ENCODE data around the gene FGFBP2.

The FGFBP2 gene

DNA sequence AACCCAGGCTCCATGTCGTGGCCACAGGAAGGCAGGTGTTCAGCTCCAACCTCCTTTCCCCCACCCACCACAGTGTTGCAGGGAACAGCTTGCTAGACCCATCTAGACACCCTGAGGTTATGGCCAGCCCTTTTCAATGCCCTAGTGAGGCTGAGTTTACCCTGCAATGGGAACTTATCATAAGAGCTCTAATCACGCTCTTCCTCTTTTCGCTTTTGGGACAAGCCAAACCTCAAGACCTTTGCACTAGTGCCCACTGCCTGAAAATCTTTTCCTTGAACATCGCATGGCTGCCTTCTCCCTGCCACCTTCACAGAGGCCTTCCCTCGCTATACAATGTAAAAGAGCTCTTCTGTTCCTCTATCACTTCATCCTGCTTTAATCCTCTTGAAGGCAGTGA lies 2.4 kb upstream of the FGFBP2 start:
- no peak for DNase-seq

DNA sequence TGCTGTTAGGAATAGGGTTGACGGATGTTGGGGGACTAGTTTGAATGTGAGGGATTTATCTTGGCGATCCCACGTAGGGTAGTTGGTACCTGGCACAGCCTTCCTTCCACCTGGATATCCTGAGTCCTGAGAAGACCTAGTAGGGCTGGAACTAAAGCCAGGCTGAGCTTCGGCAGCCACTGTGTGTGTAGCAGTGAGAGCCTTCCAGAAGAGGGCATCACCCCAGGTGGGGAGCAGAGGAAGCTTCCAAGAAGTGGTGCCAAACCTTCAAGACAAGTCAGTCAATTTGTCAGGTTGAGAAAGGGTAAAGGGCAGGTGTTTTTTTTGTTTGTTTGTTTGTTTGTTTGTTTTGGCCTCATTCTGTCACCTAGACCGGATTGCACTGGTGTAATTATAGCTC lies 1.2 kb upstream of the FGFBP2 start:
- DNase-seq = no peak

DNA sequence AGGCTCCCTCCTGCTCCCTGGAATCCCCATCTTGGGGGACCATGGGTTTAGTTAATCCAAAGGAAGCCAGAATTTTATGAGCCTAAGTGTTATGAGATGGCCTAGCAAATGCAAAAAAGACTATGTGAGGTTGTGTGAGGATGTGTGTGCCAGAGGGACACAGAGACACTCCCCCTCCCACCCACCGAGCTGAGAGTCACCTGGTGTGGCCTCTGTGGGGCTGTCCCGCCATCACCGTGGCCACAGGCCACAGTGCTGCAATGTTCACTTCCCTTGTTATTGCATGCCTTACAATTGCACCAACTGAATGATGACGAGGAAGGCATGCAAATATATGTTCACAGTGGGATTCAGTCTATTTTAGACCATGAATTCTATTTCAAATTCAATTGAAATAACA lies 601 bp upstream of the FGFBP2 start:
- no peak for DNase-seq

DNA sequence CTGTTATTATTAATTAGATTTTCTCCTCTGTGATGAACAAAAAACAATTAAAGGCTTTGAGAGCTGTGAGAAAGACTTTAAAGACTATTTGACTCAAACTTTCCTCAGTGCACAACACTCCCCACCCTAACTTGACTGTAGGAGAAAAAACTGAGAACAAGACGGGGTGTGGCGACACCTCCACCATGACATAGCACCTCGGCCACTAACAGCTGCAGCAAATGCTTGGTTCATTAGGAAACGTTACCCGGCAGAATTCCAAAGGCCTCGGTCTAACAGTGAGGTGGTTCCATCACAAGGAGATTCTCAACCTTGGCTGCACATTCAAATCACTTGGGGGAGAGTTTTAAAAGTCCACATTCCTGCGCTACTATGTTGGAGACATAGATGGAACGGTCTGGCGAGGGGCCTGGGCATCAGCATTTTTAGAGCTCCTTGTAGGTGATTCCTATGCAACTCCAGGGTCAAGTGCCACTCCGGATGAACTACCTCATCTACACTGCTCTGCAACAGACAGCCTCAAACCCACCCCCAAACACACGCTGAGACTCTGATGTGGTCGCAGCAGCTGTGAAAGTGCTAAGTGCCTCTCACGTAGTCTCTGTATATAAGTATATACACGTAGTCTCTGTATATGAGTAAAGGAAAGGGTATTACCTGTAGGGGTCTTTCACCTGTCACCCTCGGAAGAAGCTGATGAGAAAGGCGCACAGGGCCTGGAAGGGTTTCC lies 1.0 kb downstream of the FGFBP2 start:
- no peak for DNase-seq

DNA sequence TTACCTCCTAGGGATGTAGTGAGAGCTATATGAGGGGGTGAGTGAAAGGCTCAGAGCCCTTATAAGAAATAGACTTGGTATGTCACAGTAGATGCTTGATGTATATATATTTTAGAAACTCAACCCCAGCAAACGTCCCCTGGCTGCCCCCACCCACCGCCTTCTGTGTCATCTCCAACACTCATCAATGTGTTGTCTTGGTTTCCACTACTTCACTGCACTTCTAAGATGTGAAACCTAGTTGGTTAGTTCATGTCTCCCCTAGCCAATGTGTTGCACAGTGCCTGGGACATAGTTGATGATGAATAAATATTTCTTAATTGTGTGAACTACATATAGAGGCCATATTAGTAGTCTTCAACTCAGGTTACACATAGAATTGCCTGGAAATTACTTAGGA lies 4.4 kb downstream of the FGFBP2 start:
- no peak for DNase-seq

DNA sequence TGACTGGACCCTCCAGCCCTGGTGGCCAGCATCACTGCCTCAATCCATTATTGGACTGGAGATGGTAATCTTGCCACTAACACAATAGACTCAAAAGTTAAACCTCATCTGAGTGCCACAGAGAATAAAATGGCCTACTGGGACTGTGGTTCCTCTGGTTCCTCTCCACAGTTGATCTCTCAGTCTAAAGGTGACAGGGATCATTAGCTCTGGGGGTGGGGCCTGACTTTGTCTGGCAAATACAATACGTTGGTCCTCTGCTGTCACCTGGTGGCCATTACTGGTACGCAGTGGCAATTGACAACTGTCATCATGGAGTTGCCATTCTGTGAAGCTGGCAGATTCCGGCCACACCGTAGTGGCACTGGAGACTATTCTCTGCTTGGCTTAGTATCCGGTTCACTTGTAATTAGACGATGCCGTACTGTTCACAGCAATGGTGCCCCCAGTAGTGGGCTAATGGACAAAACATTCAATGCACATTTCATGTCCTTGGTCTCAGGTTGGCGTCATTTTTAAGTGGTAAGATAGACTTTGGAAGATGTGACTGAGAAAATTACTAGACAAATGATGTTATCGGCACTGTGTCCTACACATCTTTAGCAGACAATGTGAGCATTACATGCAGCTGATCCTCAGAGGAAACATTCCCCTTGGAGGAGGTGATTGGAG lies 6.7 kb downstream of the FGFBP2 start:
- DNase-seq = peak; percentile 65

DNA sequence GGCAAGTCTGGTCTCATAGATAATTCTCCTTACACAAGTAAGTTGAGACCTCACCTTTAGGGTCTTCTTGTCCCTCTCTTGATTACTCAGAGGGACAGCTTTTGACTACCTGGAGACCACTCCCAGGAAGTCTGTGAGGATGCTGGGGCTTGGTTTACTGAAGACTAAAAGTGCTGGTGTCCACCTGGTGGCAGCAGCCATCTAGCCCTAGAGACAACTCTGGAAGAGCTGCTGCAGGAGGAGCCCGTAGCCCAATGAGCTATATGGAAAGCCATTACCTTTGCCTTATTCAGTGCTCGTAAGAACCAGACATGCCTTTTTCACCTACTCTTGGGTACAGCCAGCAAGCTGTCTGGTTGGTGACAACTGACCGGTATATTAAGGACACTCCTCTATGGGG lies 7.3 kb downstream of the FGFBP2 start:
- no peak for DNase-seq

DNA sequence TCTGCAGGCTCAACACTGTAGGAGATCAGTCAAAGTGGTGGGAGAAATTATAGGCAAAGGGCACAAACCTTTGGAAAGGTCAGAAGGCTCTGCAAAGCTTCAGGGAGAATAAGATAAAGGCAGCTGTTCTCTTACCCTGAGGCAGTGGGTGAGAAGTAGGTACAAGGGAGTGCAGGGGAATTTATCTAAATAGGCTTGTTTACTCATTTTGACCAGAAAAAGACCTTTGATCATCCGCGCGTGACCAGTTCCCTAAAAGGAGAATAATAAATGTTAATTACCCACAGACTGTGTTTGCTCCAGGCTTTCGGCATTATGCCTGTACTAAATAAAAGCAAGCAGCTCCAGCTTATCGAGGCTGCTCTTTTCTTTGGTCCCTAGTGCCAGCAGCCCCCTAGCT lies 9.3 kb downstream of the FGFBP2 start:
- DNase-seq = no peak

DNA sequence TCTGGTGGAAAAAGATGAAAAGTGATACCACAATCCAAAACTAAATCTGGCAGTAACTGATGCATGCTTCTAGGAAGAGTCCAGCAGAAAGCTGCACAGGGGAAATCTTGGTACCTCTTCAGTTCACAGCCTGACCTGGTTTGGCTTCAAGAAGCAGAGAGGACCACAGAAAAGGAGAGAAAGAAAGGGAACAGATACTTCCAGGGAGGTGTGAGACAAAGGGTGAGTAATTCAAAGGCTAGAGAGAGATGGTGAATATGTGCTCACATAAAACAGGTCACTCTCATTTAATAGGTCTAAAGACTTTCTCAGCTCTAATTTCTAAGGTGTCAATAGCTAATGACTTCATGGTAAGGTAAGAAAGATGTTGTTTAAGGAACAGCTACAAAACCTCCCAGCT lies 11.2 kb downstream of the FGFBP2 start:
- DNase-seq = no peak

DNA sequence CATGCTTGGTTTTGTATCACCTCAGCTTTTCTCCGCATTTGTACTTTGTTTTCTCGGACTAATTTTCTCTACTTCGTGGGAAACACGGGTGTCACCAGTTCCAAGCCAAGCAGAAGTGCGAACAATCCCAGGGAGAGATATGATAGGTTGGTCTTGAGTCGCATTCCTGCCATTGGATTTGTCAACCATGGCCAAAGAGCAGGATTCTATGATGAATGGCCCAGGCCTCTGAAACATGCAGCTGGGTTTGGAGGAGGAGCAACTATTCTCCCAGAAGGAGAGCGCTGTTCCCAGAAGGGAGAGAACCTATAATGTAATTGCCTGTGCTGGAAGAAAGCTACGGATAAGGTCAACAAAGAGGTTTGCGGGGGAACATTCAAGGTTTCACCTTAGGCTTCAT lies 14.1 kb downstream of the FGFBP2 start:
- no peak for DNase-seq

DNA sequence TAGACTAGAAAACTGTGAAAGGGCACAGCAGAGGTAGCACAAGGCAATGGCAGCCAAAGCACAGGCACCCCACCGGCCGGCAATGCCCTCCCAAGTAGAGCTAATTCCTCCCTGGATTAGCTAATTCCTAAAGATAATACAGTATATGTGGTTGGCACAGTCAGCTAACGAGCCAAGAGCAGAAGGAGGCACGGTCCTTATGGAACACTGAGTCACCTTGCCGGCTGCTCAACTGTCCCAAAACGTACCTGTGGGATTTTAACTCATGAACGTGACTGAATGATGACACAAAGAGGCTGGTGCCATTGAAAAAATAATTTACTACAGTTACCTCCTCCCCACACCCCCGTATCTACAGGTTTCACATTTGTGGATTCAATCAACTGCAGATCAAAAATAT lies 15.3 kb downstream of the FGFBP2 start:
- DNase-seq = no peak

DNA sequence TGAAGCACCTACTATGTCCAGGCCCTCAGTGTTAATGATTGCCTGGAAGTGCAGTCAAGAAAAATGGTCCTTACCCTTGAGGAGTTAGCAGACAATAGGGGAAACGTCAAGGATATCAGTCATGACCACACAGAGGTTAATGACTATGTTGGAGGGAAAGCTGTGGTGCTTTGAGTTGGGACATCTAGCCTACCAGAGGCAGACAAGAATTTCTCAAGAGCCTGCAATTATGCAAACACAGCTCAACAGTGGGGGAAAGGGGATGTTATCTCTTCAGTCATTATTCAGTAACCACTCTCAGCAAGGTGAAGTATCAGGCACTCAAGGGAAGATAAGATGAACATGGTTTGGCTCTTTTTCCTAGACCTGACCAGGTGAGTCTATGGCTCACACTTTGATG lies 17.5 kb downstream of the FGFBP2 start:
- no peak for DNase-seq

DNA sequence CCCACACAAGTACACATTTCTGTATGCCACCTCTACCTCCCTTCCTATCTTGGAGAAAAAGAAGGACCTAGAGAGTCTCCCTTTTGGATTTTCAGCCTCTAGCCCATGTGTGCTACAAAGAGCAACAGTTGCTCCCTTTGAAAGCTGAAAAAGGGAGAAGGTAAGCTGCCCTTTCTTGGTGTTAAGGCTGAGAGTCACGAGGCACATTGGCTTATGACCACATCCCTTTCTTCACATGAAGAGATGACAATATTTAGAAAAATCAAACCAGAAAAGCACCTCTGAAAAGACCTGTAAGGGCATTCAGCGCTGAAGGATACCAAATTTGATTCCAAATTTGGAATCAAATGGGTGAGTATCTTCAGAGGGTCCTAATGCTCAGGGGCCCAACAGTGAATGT lies 18.1 kb downstream of the FGFBP2 start:
- DNase-seq = no peak

DNA sequence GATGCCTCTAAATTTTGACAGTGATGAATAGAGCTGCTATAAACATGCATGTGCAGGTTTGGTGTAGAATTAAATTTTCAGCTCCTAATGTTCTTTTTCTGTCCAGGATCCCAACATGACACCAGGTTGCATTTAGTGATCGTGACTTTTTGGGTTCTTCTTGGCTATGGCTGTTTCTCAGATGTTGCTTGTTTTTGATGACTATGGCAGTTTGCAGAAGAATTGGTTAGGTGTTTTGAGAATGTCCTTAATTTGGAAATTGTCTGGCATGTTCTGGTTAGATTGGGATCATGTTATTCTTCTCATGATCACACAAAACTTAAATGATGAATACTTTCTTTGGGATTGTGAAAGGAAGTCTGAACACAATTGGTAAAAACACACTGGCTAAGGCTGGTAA lies 20.7 kb downstream of the FGFBP2 start:
- DNase-seq = no peak

DNA sequence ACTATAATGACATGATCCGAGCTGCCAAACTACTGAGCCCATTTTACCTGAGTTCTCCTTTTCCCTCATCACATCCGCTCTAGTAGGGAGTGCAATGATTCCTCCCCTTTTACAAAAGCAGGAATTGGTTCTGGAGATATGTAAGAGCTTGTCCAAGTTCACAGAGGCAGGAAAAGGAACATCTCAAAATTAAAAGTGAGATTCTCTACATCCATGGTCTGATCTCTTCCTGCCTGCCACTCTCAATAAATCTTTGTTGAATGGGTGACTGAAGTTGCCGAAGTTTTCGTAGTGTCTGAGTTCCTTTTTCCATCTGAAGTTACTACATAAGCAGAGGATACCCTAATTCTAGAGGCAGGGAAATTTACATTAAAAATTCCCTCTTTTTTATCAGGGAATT lies 24.3 kb downstream of the FGFBP2 start, which contains the start of gene FGFBP1:
Gene FGFBP1 (minus strand): TSS at position 101 of the 400 bp plus-strand sequence. CDS start 2,108 bp downstream, outside the sequence.
- DNase-seq = no peak

DNA sequence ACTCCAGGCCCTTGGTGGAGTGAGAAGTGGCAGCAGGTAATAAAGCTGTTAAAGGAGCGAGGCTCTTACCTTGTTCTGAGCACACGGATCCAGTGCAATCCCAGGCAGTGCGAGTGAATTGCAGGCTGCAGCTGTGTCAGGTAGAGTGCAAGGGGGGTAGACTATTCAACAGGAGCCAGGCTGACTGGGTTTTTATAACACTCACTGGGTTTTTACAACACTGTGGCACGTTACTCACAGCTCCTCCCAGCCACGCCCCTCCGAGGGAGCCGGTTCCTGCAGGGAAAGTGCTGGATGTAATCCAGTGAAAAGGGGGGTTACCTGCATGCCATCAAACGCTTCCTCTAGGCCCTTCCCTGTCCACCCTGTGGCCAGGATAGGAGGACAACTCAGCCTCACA lies 24.8 kb downstream of the FGFBP2 start:
- DNase-seq = no peak

DNA sequence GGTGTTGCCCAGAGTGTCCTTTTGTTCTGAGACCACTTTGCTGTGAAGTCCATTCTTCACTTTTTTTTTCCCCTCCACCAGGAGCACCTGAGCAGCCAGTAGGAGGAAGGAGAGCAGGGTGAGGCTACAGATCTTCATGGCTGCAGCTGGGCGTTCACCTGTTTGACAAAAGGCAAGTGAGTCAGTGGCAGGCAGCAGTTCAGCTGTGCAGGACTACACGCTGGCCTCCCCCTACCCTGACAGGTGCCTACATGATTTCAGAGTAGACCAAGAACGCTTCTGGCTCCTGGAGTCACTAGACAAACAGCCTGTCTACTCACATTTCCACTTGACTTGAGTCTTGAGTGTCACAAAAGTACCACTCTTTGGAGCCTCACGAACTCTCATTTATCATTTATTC lies 26.5 kb downstream of the FGFBP2 start:
- DNase-seq = no peak

DNA sequence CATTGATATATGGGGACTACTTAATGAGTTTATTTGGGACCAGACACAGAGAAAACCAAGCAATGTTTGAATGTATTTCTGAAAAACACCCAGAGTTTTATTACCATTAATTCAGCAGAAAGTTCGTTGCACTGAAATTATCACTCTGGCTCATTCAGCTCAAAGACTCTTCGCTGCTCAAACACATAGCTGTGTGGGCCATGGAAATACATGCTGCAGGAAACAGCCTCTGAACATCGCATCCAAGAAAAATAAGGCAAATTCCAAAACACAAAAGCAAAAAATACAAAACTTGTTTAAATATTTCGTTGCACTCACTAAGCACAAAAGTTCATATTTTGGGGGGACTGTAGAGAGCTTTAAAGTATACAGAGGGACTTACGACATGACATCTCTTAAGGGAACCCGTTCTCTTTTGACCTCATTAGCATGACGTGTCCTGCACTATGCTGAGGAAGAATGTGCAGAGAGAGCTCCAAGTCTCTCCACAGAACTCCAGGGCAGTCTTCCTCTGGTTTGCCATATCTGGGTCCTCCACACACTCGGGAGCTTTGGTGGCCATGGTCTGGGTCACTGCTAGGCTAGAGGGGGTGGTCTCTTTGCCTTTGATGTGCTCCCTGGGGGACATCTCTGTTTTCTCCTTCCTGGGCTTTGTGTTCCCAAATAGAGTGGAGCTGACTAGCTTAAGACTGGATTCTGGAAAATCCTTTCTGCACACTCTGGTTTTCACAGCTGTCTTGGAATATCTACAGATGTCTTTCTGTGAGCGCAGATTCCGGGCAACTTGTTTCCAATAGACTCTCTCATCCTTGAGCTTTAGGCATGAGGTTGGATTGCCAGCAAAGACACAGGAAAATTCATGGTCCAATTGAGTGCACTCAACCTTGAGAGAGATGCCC lies 27.2 kb downstream of the FGFBP2 start:
- DNase-seq = no peak

DNA sequence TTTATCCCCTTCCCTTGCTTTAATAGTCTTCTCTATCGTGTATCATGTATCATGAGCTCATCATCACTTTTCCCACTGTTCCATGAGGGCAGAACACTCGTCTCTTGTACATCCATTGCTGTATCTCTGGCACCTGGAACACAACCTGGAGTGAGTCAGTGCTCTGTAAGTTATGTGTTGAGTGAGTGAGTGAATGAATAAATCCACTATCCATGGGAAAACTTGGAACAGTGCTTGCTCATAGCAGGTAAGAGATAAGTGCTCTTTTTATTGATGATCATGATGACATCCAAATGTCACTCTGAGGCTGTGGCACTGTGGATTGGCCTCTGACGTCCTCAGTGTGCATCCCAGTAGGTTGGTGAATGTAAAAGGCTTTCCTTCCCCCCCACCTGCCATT lies 28.7 kb downstream of the FGFBP2 start:
- no peak for DNase-seq

DNA sequence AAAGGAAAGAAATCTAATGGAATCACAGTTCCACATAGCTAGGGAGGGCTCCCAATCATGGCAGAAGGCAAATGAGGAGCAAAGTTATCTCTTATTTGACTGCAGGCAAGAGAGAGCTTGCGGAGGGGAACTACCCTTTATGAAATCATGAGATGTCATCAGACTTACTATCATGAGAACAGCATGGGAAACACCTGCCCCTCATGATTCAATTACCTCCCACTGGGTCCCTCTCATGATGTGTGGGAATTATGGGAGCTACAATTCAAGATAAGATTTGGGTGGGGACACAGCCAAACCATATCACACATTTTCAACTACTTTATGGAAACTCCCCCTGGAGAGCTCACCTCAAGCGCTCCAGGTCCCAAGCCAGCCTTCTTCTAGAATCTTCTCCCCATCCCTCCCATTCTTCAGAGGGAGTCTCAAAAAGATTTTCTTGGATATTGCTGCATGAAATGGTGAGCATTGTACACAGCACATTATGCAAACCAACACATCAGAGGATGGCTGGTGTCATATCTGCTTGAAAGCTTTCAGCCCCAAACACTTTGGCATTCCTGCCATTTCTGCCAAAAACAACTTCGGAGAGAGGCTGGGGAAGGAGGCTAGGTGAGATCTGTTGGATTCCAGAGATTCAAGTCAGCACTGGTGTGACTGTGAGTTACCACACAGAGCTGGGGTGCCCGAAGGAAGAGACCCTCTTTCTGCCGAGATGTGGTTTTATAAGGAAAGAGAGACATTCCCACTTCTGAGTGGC lies 31.3 kb downstream of the FGFBP2 start:
- no peak for DNase-seq

DNA sequence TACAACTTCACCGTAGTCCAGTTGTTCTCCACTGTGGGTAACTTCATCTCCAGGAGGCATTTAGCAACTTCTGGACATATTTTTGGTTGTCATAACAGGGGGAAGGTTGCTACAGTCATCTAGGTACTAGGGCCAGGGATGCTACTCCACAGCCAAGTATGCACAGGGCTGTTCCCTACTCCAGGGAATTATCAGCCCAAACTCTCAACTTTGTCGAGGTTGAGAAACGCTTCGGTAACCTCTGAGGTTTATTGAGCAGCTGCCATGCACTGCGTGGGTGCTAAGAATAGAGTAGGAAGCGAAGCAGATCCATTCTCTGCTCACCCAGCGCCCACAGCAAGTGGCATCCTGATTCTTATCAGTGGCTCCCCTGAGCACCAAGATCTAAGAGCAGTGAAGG lies 32.7 kb downstream of the FGFBP2 start:
- no peak for DNase-seq

DNA sequence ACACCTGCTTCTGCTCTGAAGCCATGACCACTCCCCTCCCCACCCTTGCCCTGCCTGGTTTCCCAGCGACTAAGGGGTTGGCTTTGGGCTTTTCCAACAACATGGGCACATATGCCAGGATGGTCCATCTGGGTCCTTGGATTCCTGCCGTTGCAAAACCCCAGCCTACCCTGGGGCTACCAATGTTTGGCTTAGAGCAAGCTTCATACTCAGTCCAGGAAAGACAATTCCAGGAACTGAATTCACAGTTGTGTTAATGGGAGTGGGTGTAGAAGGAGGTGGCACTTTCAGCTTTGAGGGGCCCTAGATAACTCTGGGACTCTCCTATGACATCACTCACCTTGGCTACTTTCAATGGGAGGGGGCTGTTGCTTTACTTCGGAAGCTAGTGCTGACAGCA lies 33.4 kb downstream of the FGFBP2 start:
- no peak for DNase-seq

DNA sequence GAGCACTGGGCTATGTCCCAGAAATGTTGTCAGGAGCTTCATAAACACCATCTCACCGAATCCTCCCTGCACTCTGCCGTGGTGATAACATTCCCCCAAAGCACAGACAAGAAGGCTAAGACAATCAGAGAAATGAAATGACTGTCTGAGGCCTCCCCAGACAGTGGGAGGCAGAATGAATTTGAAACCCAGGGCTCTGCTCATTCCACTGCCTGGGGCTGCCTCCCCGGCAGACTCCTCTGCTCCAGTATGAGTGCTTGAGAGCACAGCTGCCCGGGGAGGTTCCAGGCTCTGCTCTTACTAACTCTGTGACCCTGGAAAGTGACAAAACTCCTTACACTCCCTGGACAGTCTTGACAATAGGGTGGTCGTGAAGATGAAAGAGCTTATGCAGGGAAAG lies 34.1 kb downstream of the FGFBP2 start:
- DNase-seq = no peak

Measured in EL (cell line).